ENCODE data around the gene COL4A1. TPM values are rescaled to one million over a fixed set of nuclear protein-coding genes. Genes with fewer than 3 reads are reported as not detected.

COL4A1 gene
- total and polyA plus RNA-seq, 2 experiments from 2014 or later = 184 to 519 TPM

- Histone ChIP-seq H3K9ac (no peak overlapping the region), H3K9me3 (ENCODE audit: low read depth) (no peaks in the 10 kb centered on the region), H3K4me2 (ENCODE audit: unreplicated experiment) (no peak overlapping the region), H4K20me1 (ENCODE audit: insufficient read depth) (no peaks in the 10 kb centered on the region), H3K9me2 (ENCODE audit: insufficient read depth) (no peaks in the 10 kb centered on the region), H3K4me1 (ENCODE audit: insufficient read depth) (peaks cover under 1% of the 10 kb centered on the region; the same call in 1 of the 2 replicates), H3K79me2 (ENCODE audit: insufficient read depth) (no peaks in the 10 kb centered on the region), H3K4me3 (no peak overlapping the region), H3K36me3 (ENCODE audit: low read depth) (peaks cover 10% of the 10 kb centered on the region; the same call in 1 of the 2 replicates), H3K27me3 (replicated peaks; ENCODE audit: insufficient read depth) (no peaks in the 10 kb centered on the region), H3K27ac (no peak overlapping the region), H2AFZ (no peak overlapping the region), H3F3A (ENCODE audit: insufficient read depth) (no peaks in the 10 kb centered on the region)
- TF ChIP-seq EZH2 (IDR thresholded peaks at IDR 0.05; ENCODE audit: insufficient read depth, poor library complexity, severe bottlenecking) (no peak), EZH2phosphoT487 (IDR thresholded peaks at IDR 0.05; ENCODE audit: insufficient read depth, low read depth) (no peak)
- in situ Hi-C loops (cut with MboI) = no loop called here
- 91 to 92% methylated on average over 9 of the region's 9 CpGs for WGBS, 2 experiments (ENCODE audit: low coverage in 1 of 2, low lambda C conversion rate in 2 of 2, missing lambda C conversion rate in 2 of 2)
- DNase-seq = no peak
Measured at GRCh38 chr13:110182461-110182860, 124.5 kb downstream of the COL4A1 start.

- in situ Hi-C loops (cut with MboI) = no loop called here
- no peaks in the 10 kb centered on the region for H3K9me3 ChIP-seq (ENCODE audit: low read depth)
- TF ChIP-seq EZH2phosphoT487 (IDR thresholded peaks at IDR 0.05; ENCODE audit: insufficient read depth, low read depth) = no peak
- no peak for TF ChIP-seq EZH2 (IDR thresholded peaks at IDR 0.05; ENCODE audit: insufficient read depth, poor library complexity, severe bottlenecking)
- H3K9me2 ChIP-seq (ENCODE audit: insufficient read depth) = no peaks in the 10 kb centered on the region
- no peaks in the 10 kb centered on the region for H3K4me1 ChIP-seq (ENCODE audit: insufficient read depth)
- H3K36me3 ChIP-seq (ENCODE audit: low read depth) = peaks cover 11% of the 10 kb centered on the region; the same call in 1 of the 2 replicates
- H4K20me1 ChIP-seq (ENCODE audit: insufficient read depth) = no peaks in the 10 kb centered on the region
- H3K9ac ChIP-seq = no peak overlapping the region
- H3F3A ChIP-seq (ENCODE audit: insufficient read depth) = no peaks in the 10 kb centered on the region
- no peak for DNase-seq
- no peaks in the 10 kb centered on the region for H3K27me3 ChIP-seq (replicated peaks; ENCODE audit: insufficient read depth)
- no peak overlapping the region for H3K27ac ChIP-seq
- H3K4me2 ChIP-seq (ENCODE audit: unreplicated experiment) = no peak overlapping the region
- 84 to 88% methylated on average over 11 of the region's 11 CpGs for WGBS, 2 experiments (ENCODE audit: low coverage in 1 of 2, low lambda C conversion rate in 2 of 2, missing lambda C conversion rate in 2 of 2)
- H3K79me2 ChIP-seq (ENCODE audit: insufficient read depth) = no peaks in the 10 kb centered on the region
- no peak overlapping the region for H2AFZ ChIP-seq
- no peak overlapping the region for H3K4me3 ChIP-seq
Measured at GRCh38 chr13:110182003-110182402, 125.0 kb downstream of the COL4A1 start.

- H3K4me3 ChIP-seq = no peak overlapping the region
- TF ChIP-seq EZH2 (IDR thresholded peaks at IDR 0.05; ENCODE audit: insufficient read depth, poor library complexity, severe bottlenecking) (no peak), EZH2phosphoT487 (IDR thresholded peaks at IDR 0.05; ENCODE audit: insufficient read depth, low read depth) (no peak)
- no peaks in the 10 kb centered on the region for H4K20me1 ChIP-seq (ENCODE audit: insufficient read depth)
Measured at GRCh38 chr13:110179857-110180147, 127.2 kb downstream of the COL4A1 start.

DNA sequence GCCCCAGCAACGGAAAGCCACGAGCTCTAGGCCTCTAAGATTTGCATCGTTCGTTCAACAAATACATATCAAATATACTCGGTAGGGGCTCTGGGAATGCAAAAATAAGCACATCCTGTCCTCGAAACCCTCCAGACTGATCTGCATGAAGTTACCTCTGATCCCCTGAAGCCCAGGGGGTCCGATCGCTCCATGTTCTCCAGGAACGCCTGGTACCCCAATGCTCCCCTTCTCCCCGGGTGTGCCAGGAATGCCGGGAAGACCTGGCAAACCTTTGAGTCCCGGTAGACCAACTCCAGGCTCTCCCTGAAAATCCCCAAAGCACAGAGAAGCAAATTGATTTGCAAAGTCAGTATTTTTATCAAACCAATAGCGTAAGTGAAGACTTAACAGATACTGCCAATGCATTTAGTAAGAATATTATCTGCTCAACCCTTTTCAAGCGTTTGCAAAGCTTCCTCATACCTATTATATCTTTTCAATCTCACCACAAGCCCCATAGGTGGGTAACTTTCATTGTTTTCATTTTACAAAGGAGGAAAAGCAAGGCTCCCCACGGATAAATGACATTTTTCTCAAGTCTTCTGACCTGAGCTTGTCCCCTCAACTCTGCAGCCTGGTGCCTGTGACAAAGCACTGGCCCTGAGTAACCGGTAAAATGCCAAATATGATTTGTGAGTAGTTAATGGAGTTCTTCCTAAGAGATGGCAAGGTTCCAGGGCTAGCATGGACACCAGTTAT, 127.7 kb downstream of the COL4A1 start:
- no peaks in the 10 kb centered on the region for H3K27me3 ChIP-seq (replicated peaks; ENCODE audit: insufficient read depth)
- no peak overlapping the region for H3K9ac ChIP-seq
- no peaks in the 10 kb centered on the region for H3F3A ChIP-seq (ENCODE audit: insufficient read depth)
- no peak overlapping the region for H2AFZ ChIP-seq
- no peaks in the 10 kb centered on the region for H3K9me3 ChIP-seq (ENCODE audit: low read depth)
- 81 to 87% methylated on average over 16 of the region's 16 CpGs for WGBS, 2 experiments (ENCODE audit: low coverage in 1 of 2, low lambda C conversion rate in 2 of 2, missing lambda C conversion rate in 2 of 2)
- no peaks in the 10 kb centered on the region for H4K20me1 ChIP-seq (ENCODE audit: insufficient read depth)
- H3K27ac ChIP-seq = no peak overlapping the region
- no peaks in the 10 kb centered on the region for H3K9me2 ChIP-seq (ENCODE audit: insufficient read depth)
- no peaks in the 10 kb centered on the region for H3K4me1 ChIP-seq (ENCODE audit: insufficient read depth)
- peaks cover 17% of the 10 kb centered on the region; the same call in 1 of the 2 replicates for H3K36me3 ChIP-seq (ENCODE audit: low read depth)
- no peaks in the 10 kb centered on the region for H3K79me2 ChIP-seq (ENCODE audit: insufficient read depth)
- in situ Hi-C loops (cut with MboI) = no loop called here
- no peak for DNase-seq
- no peak overlapping the region for H3K4me3 ChIP-seq
- no peak overlapping the region for H3K4me2 ChIP-seq (ENCODE audit: unreplicated experiment)
- TF ChIP-seq EZH2 (IDR thresholded peaks at IDR 0.05; ENCODE audit: insufficient read depth, poor library complexity, severe bottlenecking) = no peak
- TF ChIP-seq EZH2phosphoT487 (IDR thresholded peaks at IDR 0.05; ENCODE audit: insufficient read depth, low read depth) = no peak

More at GRCh38 chr13:110179857-110180147, 127.2 kb downstream of the COL4A1 start:
- no peaks in the 10 kb centered on the region for H3K27me3 ChIP-seq (replicated peaks; ENCODE audit: insufficient read depth)
- H3K36me3 ChIP-seq (ENCODE audit: low read depth) = peaks cover 17% of the 10 kb centered on the region; the same call in 1 of the 2 replicates
- no peak overlapping the region for H3K9ac ChIP-seq
- no peaks in the 10 kb centered on the region for H3K79me2 ChIP-seq (ENCODE audit: insufficient read depth)
- no peak for DNase-seq
- no peaks in the 10 kb centered on the region for H3K4me1 ChIP-seq (ENCODE audit: insufficient read depth)
- H3K27ac ChIP-seq = no peak overlapping the region
- in situ Hi-C loops (cut with MboI) = no loop called here
- no peak overlapping the region for H2AFZ ChIP-seq
- H3K4me2 ChIP-seq (ENCODE audit: unreplicated experiment) = no peak overlapping the region
- H3K9me3 ChIP-seq (ENCODE audit: low read depth) = no peaks in the 10 kb centered on the region
- H3K9me2 ChIP-seq (ENCODE audit: insufficient read depth) = no peaks in the 10 kb centered on the region
- H3F3A ChIP-seq (ENCODE audit: insufficient read depth) = no peaks in the 10 kb centered on the region
- 47 to 54% methylated on average over 1 of the region's 1 CpG for WGBS, 2 experiments (ENCODE audit: low coverage in 1 of 2, low lambda C conversion rate in 2 of 2, missing lambda C conversion rate in 2 of 2)

All from GM23248 (cell line).